ENCODE measurements around the gene RAB43.
"Not testable (repeated sequence)": the region's sequence is repeated elsewhere in the genome, so short reads cannot be mapped to it uniquely, and the experiment has no call there.

Gene RAB43

DNA sequence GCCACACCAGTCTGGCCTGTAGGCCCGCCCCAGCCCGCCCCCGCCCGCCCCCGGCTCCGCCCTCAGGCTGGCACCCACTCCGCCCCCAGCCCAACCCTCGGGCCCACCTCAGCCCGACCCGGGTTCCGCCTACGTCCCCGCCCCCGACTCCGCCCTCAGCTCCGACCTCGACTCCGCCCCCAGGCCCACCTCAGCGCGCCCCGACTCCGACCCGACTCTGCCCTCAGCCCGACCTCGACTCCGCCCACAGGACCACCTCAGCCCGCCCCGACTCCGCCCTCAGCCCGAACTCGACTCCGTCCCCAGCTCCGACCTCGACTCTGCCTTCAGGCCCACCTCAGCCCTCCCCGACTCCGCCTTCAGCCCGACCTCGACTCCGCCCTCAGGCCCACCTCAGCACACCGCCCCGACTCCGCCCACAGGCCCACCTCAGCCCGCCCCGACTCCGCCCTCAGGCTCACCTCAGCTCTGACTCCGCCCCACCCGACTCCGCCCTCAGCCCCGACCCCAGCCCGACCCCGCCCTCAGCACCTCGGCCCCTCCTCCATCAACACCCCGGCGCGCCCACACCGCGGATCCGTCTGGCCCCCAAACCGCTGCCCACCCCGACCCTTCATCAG lies at the start of gene RAB43:
TSS of gene RAB43 (minus strand) at position 13 of the 620 bp plus-strand sequence. CDS start 315 bp downstream, outside the sequence.
- DNase-seq = peak; percentile 90

DNA sequence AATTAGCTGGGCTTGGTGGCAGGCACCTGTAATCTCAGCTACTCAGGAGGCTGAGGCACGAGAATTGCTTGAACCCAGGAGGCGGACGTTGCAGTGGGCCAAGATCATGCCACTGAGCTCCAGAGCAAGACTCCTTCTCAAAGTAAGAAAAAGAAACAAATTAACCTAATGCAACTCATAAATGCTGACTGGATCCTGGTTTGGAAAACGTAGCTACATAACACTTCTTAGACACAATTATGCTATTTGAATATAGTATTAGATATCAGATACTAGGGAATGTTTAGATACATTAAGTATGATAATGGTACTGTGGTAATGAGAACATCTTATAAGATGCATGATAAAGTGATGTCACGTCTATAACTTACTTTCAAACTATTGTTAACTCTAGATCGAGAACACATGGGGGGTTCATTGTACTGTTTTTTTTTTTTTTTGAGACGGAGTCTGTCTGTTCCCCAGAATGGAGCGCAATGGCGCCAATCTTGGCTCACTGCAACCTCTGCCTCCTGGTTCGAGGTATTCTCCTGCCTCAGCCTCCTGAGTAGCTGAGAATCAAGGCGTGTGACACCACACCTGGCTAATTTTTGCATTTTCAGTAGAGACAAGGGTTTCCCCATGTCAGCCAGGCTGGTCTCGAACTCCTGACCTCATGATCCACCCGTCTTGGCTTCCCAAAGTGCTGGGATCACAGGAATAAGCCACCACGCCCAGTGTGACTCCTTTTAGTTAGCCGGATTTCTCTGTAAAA lies 45.2 kb upstream of the RAB43 start:
- DNase-seq = no peak

DNA sequence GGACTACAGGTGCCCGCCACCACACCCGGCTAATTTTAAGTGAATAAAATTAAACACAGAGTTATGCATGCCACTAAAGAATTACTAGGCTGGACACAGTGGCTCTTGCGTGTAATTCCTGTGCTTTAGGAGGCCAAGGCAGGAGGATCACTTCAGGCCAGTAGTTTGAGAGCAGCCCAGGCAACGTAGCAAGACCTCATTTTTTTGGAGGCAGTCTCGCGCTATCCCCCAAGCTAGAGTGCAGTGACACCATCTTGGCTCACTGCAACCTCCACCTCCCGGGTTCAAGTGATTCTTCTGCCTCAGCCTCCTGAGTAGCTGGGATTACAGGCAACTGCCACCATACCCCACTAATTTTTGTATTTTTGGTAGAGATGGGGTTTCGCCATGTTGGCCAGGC lies 44.0 kb upstream of the RAB43 start:
- DNase-seq = not testable (repeated sequence)

DNA sequence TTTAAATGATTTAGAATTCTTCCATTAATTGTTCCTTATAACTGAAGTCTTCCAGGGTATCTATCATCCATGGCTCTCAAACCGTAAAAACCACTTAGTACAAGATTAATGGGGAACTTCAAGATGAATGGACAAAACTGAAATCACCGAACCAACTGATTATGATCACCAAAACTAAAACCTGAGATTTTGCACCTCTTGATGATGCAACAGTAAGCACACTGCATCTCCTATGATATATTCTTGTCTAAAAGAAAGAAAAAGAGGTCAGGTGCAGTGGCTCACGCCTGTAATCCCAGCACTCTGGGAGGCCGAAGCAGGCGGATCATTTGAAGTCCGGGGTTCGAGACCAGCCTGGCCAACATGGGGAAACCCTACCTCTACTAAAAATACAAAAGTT lies 42.9 kb upstream of the RAB43 start:
- no peak for DNase-seq

DNA sequence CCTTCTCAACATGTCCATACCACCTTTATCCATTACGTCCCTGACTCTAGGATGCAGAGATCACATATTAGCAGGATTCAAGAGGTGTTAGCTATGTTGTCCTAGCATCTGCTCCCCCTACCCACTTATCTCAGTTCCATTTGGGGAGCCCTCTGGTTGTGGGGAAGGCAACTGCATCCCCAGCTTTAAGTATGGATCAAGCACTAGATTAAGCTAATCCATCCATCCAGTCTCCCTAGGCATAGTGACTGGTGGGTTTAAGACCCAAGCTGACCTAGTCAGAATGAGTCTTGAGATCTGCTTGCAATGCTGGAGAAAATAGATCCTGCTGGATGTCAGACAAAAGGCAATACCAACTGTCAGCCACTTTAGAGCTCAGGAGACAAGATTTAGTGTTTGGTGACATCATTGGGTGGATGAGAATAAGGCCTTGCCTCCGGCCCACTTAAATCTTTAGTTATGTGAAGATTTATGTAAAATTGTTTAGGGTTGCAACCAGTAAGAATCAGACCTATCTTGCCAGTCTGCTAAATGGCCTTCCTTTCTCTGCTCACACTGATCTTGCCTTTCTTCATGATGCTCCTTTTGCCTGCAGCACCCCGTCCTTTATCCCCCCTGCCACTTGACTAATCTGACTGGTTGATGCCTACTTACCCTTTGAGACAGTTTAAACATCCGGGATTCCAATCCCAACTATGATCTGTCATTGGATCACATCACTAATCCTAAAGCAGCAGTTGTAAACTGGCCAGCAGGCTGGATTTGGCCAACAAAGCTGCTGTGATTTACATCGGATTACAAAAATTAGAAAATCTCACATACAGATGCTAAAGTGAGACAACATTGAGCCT lies 41.4 kb upstream of the RAB43 start:
- DNase-seq = peak; percentile 54

DNA sequence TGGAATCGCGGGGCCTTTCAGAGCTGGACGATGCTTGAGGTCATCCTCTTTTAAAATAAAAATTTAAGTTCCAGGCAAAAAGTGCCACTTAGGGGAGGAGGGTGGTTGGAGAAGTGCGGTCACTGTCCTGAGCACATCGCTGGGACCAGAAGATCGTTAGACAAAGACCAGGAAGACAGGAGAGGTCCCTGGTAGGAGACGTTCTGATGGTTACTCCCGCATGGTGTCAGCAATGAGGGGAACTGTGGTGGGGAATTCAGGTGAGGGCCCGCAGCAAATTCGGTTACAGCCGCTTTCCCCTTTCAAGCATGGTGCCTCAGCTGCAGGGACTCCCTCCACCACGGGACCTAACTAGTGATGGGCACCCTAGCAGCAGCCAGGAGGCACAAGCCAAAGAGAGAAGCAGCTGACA lies 40.3 kb upstream of the RAB43 start:
- peak; percentile 59 for DNase-seq

DNA sequence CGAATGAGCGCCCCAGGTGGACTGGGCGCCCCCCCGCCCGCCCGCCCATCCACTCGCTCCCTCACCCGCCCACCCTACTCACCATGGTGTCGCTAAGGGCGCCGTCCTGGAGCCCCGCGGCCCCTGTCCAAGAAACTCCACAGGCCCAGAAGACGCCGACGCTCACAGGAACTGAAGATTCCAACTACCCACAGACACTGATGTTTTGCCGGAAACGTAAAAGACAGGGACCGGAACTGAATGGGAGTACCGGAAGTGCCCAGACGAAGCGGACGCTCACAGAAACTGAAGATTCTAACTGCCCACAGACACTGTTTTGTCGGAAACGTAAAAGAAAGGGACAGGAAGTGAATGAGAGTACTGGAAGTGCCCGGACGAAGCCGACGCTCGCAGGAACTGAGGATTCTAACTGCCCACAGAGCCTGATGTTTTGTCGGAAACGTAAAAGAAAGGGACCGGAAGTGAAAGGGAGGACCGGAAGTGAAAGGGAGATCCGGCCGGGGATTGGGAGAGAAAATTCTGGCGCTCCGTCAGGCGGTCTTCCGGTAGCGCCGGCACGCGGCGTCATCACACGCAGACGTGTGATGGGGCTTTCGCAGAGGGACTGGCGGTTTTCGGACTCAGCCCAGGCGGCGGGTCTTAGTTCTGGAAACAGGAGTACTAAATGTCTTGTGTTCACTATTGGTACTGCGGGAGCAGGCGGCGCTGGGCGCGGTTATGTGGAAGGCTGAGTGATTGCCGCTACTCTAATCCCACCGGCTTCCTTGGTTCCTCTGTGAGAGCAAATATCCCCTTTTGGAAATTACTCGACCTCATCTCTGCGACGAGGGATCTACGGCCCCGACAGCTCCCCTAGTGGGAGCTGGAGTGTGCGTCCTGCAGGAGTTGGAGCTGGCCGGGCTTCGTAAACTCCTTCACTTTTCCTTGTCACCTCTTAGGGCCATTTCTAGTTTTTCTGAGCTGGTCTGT lies 39.6 kb upstream of the RAB43 start, which contains the start of gene ISY1:
TSS of gene ISY1 (minus strand) at position 173 of the 969 bp plus-strand sequence. CDS start at position 85, 88 bp downstream.
- DNase-seq = peak; percentile 98

DNA sequence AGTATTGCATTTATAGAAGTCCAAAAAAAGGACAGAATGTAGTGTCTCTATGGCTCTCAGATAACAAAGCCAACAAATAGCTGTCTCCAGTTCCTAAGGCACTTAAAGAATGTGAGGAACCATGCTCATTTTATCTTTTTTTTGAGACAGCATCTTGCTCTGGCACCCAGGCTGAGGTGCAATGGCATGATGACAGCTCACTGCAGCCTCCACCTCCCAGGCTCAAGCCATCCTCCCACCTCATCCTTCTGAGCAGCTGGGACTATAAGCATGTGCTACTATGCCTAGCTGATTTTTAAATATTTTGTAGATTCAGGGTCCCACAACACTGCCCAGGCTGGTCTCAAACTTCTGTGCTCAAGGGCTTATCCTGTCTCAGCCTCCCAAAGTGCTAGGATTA lies 23.2 kb upstream of the RAB43 start:
- DNase-seq = no peak

DNA sequence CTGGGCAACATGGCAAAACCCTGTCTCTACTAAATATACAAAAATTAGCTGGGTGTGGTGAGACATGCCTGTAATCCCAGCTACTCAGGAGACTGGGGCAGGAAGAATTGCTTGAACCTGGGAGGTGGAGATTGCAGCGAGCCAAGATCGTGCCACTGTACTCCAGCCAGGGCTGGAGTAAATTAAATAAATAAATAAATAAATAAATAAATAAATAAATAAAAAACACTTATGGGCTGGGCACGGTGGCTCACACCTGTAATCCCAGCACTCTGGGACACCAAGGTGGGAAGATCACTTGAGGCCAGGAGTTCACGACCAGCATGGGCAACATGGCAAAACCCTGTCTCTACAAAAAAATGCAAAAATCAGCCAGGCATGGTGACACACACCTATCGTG lies 19.4 kb upstream of the RAB43 start:
- DNase-seq = not testable (repeated sequence)

DNA sequence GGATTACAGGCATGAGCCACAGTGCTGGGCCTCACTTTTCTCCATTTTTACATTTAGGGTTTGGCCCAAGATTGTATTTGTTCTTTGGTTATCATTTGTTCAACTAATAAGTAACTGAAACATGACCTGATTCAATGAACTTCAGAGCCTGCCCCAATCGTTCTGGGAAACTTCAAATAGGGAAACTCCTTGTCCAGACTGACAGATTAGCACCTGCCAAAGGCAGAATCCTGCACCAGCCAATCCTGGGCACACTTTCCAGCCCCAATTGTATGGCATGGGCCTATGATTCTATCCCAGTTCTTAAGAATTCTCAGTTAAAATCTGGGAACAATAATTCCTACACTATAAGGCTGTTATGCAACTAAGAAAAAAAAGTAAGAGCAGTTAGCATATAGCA lies 18.3 kb upstream of the RAB43 start:
- DNase-seq = no peak

DNA sequence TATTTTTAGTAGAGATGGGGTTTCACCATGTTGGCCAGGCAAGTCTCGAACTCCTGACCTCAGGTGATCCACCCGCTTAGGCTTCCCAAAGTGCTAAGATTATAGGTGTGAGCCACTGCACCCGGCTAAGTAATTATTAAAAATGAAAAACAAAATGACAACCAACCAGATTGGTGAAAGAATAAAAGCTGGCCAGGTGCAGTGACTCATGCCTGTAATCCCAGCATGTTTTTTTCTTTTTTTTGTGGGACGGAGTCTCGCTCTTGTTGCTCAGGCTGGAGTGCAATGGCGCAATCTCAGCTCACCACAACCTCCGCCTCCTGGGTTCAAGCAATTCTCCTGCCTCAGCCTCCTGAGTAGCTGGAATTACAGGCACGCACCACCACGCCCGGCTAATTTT lies 14.7 kb upstream of the RAB43 start:
- not testable (repeated sequence) for DNase-seq

DNA sequence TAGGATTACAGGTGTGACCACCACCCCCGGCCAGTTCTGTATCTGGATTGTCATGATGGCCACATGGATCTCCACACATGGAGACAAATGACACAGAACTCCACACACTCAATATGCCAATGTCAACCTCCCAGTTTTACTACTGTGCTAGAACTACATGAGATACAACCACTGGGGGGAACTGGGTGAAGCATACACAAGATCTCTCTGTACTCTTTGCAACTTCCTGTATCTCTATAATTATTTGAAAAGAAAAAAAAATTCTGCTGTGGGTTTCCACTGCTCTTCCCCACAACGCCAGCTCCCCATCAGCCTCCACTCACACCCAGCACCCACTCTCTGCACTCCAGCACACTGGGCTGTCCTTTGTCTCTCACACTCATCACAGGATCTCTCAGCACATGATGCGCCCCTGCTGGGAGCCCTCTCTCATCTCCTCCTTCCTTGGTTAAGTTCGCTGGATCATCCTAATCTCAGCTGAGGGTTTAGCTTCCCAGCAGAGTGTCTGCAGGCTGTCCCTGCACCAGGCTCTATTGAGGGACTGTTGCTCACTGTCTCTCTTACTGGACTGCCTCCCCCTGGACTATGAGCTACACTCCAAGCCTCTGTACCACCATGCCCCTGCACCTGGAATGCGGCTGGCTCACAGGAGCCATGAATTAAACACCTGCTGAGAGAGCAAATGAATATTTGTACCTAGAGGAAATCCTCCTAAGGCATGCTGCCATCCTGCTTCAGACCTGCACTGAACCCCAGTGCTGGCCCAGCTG lies 10.7 kb upstream of the RAB43 start:
- no peak for DNase-seq

DNA sequence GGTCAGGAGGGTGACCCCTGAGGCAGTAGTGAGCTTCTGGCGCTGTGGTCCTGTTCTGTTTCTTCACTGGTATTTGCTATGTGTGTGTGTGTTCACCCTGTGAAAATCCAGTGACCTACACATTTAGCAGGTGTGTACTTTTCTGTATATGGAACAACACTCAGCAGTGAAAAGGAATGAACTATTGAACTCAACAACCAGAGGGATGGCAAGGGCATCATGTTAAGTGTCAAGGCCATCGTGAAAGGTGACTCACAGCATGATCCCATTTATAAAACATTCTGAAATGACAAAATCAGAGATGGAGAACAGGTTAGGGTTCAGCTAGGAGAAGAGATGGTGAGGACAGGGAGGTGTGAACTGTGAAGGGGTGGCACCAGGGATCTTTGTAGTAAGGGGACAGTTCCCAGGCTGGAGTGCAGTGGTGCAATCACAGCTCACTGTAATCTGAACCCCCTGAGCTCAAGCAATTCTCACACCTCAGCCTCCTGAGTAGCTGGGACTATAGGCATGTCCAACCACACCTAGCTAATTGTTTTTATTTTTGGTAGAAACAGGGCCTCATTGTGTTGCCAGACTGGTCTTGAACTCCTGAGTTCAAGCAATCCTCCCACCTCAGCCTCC lies 10.0 kb upstream of the RAB43 start:
- DNase-seq = no peak

DNA sequence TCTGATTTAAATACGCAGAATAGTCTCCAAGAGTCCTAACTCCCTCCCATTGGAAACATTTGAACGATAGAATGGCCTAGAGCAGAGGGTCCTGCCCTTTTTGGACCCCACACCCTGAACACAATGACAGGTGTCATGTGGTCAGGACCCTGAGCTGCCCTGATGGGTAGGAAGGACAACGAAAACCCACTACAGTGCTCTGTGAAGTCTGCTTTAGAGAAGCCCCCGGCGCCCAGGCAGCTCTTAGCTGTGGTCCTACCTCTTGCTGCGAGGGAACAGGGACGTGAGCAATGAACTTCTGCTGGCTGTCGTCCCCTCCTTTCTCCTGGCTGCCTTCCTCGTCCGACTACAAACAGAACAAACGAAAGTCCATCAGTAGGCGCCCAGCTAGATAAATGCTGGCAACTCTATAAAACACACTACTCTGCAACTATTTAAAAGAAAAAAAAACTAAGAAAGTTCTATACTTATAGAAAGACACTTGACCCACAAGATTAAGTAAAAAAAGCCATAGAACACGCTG lies 8.7 kb upstream of the RAB43 start:
- DNase-seq = no peak

DNA sequence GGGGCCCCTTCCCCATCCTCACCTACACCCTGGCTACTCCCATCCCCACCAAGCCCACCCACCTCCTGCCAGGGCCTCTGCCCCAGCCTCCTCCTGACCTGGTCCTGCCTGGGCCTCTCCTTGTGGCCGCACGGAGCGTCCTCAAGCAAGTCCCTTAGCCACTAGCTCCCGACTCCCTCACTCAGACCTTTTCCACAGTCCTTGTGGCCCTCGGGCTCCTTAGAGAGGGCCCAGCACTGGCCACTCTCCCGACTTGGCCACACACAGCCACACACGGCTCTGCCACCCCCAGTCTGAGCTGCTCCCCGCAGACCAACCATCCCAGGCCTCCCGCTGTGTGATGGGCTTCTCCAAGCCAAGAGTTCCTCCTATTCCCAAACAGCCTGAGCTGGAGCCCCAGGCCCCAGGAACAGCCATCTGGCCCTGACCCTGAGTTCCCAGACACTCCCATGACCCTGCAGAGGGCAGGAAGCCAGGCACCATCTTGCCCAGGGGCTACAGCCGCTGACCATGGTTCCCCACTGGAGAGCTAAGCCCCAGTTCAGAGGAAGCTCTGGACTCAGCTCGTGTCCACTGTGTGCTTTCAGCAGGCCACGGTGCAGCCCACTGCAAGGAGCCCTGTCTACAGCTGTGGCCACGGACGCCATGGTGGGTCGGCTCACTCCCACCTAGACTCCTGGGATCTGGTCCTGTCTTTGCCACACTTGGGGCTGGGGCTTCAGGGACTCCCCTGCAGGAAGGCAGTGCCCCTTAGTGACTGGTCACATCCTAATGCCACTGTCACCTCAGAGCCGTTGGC lies 7.0 kb upstream of the RAB43 start:
- DNase-seq = no peak

DNA sequence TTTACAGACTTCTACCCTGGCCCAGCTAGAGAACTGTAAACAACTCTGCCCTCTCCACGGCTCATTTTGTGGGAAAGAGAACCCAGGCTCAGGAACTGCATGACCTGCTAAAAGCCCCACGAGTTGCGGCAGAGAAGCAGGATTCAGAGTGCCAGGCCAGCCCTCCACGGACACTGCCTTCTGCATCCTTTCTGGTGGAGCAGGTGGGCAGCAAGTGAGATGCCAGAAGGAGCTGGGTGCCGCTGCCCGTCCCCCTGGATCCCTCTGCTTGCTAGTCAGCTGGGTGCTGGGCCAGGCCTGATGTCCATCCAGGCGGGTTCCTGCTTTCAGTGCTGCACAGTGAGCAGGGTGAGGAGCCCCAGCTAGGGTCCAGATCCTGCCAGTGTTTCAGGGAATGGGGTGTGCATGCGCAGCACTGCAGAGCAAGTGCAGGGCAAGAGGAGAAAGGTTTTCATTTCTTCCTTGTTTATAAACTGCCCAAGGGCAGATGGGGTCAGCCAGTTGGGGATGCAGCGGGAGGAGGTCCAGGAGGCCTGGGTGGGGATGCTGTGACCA lies 5.2 kb upstream of the RAB43 start:
- no peak for DNase-seq

DNA sequence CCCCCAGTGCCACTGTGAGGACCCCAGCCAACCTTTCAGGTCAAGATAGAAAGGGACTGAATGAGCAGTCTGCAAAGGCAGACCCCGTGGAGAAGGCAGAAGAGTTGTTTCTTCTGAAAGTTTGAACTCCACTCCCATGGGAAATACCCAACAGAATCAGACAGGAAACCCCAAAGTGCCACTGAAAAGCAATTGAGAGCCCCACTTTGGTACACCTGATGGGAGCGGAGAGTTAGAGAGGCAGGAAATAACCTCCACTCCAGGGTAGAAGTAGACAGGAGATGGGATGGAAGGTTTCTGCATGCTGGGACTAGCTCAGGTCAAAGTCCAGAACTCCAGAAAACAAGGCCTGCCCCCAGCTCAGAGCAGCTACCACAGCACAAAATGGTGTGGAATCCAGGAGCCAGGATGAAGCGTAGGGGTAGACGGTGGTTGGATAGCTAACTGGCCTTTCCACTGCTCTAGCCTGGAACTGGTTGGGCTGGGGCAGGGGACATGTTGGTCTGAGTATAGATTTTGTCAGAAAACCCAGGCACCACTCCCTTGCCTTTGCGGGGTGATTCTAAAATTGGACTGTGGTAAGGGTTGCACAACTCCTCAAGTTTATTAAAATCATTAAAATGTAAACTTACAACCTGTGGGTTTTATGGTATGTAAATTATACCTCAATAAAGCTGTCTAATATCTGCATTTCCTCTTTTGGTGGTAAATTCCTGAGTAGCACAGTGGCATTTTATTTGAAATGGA lies 1.9 kb upstream of the RAB43 start:
- DNase-seq = peak; percentile 63

DNA sequence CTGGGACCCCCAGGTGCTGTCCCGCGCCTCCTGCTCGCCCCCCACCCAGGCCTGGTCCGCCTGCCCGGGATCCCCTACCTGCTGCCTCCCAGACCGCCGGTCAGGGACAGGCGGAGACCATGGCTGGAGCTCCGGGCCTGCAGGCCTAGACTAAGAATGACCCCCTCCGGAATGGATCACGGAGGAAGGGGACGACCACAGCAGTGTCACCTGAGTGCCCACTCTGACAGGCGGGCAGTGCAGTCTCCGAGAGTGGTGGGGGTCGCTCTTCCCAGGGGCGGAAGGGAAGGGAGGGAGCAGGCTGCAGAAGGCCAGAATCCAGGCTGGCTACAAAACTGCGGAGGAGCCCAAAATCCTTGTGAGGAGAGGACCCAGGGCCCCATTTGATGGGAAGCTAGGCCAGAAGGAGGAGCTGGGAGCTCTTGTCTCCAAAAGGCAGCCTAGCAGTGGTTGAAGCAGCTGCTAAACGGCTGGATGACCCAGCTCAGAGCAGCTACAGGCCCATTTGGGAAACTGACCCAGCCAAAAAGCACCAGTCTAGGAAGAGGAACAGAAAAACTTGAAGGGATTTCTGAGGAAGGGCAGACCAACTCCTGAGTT lies 908 bp upstream of the RAB43 start:
- DNase-seq = peak; percentile 19

Data from hematopoietic multipotent progenitor cell treated with erythropoietin and hydrocortisone succinate and interleukin-3 and kit ligand, for 6 days (in vitro differentiated cells).